Measurements from ENCODE around the gene PCSK1N. TPM values are rescaled to one million over a fixed set of nuclear protein-coding genes. Genes with fewer than 3 reads are reported as not detected.

PCSK1N gene
- total RNA-seq, 1 experiment from 2014 or later: 53.3 TPM

DNA sequence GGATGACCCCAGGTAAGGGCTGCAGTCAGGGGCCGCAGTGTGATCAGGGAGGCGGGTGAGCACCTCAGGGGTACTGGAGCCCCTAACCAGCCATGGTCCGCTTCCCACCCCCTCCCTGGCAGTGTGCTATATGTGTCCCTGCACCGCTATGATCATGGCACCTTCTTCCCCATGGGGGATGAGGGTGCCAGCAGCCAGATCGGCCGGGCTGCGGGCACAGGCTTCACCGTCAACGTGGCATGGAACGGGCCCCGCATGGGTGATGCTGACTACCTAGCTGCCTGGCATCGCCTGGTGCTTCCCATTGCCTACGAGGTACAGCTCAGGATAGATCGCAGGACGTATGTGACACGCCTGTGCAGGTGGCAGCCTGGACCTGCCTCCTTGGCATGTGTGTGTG, 17.3 kb downstream of the PCSK1N start:
- H3K9me3 Mint-ChIP-seq (ENCODE audit: low read depth, unreplicated experiment): no peaks in the 10 kb centered on the region
- CTCF ChIA-PET: no interaction called here

GRCh38 chrX:48816014-48816810, 19.2 kb downstream of the PCSK1N start:
- Mint-ChIP-seq H3K27ac (ENCODE audit: unreplicated experiment) (no peak overlapping the region), H3K4me3 (ENCODE audit: low read depth, unreplicated experiment) (no peak overlapping the region), H3K4me1 (ENCODE audit: low read depth, unreplicated experiment) (no peaks in the 10 kb centered on the region), H3K9me3 (ENCODE audit: low read depth, unreplicated experiment) (no peaks in the 10 kb centered on the region), H3K36me3 (ENCODE audit: insufficient read depth, unreplicated experiment) (peaks cover 7% of the 10 kb centered on the region), H3K27me3 (ENCODE audit: unreplicated experiment) (no peaks in the 10 kb centered on the region)
- TF ChIP-seq, protein P1, sequence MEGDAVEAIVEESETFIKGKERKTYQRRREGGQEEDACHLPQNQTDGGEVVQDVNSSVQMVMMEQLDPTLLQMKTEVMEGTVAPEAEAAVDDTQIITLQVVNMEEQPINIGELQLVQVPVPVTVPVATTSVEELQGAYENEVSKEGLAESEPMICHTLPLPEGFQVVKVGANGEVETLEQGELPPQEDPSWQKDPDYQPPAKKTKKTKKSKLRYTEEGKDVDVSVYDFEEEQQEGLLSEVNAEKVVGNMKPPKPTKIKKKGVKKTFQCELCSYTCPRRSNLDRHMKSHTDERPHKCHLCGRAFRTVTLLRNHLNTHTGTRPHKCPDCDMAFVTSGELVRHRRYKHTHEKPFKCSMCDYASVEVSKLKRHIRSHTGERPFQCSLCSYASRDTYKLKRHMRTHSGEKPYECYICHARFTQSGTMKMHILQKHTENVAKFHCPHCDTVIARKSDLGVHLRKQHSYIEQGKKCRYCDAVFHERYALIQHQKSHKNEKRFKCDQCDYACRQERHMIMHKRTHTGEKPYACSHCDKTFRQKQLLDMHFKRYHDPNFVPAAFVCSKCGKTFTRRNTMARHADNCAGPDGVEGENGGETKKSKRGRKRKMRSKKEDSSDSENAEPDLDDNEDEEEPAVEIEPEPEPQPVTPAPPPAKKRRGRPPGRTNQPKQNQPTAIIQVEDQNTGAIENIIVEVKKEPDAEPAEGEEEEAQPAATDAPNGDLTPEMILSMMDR (IDR thresholded peaks at IDR 0.05; ENCODE audit: unreplicated experiment): no peak
- BruUV-seq (replicated peaks): no TSS peak
- intact Hi-C loops (cut with micrococcal nuclease; ENCODE audit: unreplicated experiment): no loop called here
- DNase-seq: no peak
- CTCF ChIA-PET: no interaction called here

More for the DNA sequence above, 17.3 kb downstream of the PCSK1N start:
- TF ChIP-seq, protein P1 (IDR thresholded peaks at IDR 0.05; ENCODE audit: unreplicated experiment): no peak
- DNase-seq: no peak
- Mint-ChIP-seq H3K36me3 (ENCODE audit: insufficient read depth, unreplicated experiment) (peaks cover 6% of the 10 kb centered on the region), H3K27me3 (ENCODE audit: unreplicated experiment) (no peaks in the 10 kb centered on the region), H3K27ac (ENCODE audit: unreplicated experiment) (no peak overlapping the region), H3K4me1 (ENCODE audit: low read depth, unreplicated experiment) (no peaks in the 10 kb centered on the region), H3K4me3 (ENCODE audit: low read depth, unreplicated experiment) (no peak overlapping the region)
- intact Hi-C loops (cut with micrococcal nuclease; ENCODE audit: unreplicated experiment): no loop called here
- no TSS peak for BruUV-seq (replicated peaks)

GRCh38 chrX:48815266-48815665, 20.1 kb downstream of the PCSK1N start:
- H3K27ac Mint-ChIP-seq (ENCODE audit: unreplicated experiment): no peak overlapping the region
- no peaks in the 10 kb centered on the region for H3K4me1 Mint-ChIP-seq (ENCODE audit: low read depth, unreplicated experiment)
- intact Hi-C loops (cut with micrococcal nuclease; ENCODE audit: unreplicated experiment): no loop called here
- no peak overlapping the region for H3K4me3 Mint-ChIP-seq (ENCODE audit: low read depth, unreplicated experiment)
- no peak for DNase-seq
- CTCF ChIA-PET: no interaction called here
- H3K27me3 Mint-ChIP-seq (ENCODE audit: unreplicated experiment): no peaks in the 10 kb centered on the region
- BruUV-seq (replicated peaks): no TSS peak
- no peaks in the 10 kb centered on the region for H3K9me3 Mint-ChIP-seq (ENCODE audit: low read depth, unreplicated experiment)
- TF ChIP-seq, protein P1 (IDR thresholded peaks at IDR 0.05; ENCODE audit: unreplicated experiment): no peak
- peaks cover 7% of the 10 kb centered on the region for H3K36me3 Mint-ChIP-seq (ENCODE audit: insufficient read depth, unreplicated experiment)

GRCh38 chrX:48814722-48815121, 20.7 kb downstream of the PCSK1N start:
- Mint-ChIP-seq H3K4me3 (ENCODE audit: low read depth, unreplicated experiment) (no peak overlapping the region), H3K36me3 (ENCODE audit: insufficient read depth, unreplicated experiment) (peaks cover 7% of the 10 kb centered on the region), H3K4me1 (ENCODE audit: low read depth, unreplicated experiment) (no peaks in the 10 kb centered on the region), H3K27ac (ENCODE audit: unreplicated experiment) (no peak overlapping the region), H3K9me3 (ENCODE audit: low read depth, unreplicated experiment) (no peaks in the 10 kb centered on the region), H3K27me3 (ENCODE audit: unreplicated experiment) (no peaks in the 10 kb centered on the region)
- CTCF ChIA-PET: no interaction called here
- TF ChIP-seq, protein P1 (IDR thresholded peaks at IDR 0.05; ENCODE audit: unreplicated experiment): no peak
- no peak for DNase-seq
- intact Hi-C loops (cut with micrococcal nuclease; ENCODE audit: unreplicated experiment): no loop called here
- no TSS peak for BruUV-seq (replicated peaks)
